Activated T-cell treated with anti-CD3 and anti-CD28 coated beads, Interleukin-2, amount 50 U/mL, for 72 hours (primary cell): Measurements from ENCODE around the gene IL22RA1. TPM values are rescaled to one million over a fixed set of nuclear protein-coding genes. Genes with fewer than 3 reads are reported as not detected.

Experiments
- ATAC-seq, 2 donors: fragments of 150-1000 bp; cut with Tn5 transposase; replicated peaks in 1 of 2; 2 replicates each; pipeline ENCODE4 v1.10.0; 2021; ENCODE audit warnings: moderate library complexity in 2 of 2, mild to moderate bottlenecking in 1 of 2
- DNase-seq, 2 donors: peaks; one replicate each; pipeline ENCODE4 v3.0.0; 2021 to 2022; ENCODE audit warnings: mixed read lengths in 1 of 2
- H3K27ac Mint-ChIP-seq: one replicate; pipeline ENCODE4 v1.8.0; 2022; ENCODE audit warnings: mild to moderate bottlenecking, moderate library complexity, mixed read lengths
- H3K27me3 Mint-ChIP-seq: one replicate; pipeline ENCODE4 v1.8.0; 2022; ENCODE audit warnings: low read depth, mixed read lengths
- H3K36me3 Mint-ChIP-seq, 2 donors: one replicate each; pipeline ENCODE4 v1.8.0; 2022; ENCODE audit warnings: mixed read lengths in 2 of 2, mild to moderate bottlenecking in 1 of 2; ENCODE audit not compliant: insufficient read depth in 2 of 2
- H3K4me1 Mint-ChIP-seq: one replicate; pipeline ENCODE4 v1.8.0; 2022; ENCODE audit warnings: low read depth, mixed read lengths
- H3K4me3 Mint-ChIP-seq, 2 donors: one replicate each; pipeline ENCODE4 v1.8.0; 2022; ENCODE audit warnings: mild to moderate bottlenecking in 2 of 2, mixed read lengths in 2 of 2, moderate library complexity in 2 of 2
- H3K9me3 Mint-ChIP-seq, 2 donors: one replicate each; pipeline ENCODE4 v1.8.0; 2022; ENCODE audit warnings: mixed read lengths in 2 of 2
- total RNA-seq, 2 donors: library from RNA; stranded (reverse); gene quantifications; one replicate each; pipeline ENCODE4 v1.2.3, GENCODE V29; 2022

The IL22RA1 gene
- total RNA-seq, 2 donors from 2014 or later = not detected

DNA sequence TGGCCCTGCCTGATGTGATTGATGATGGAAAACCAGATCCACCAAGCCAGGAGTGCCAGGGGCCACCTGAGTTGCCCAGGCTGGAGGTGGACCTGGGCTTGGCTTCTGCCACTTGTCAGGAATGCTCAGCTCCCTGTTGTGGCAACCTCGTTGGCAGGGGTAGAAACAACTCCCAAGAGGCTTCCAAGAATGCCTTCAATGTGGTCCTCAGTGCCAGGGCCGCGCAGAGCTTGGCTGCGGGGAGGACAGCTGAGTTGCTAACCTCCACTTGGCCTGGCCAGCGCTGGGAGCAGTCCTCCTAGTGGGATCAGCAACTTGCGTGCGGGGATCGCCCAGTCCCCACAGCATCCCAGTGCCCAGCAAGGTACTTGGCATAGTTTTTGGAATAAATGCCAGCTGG, 40.0 kb downstream of the IL22RA1 start:
- no peak for ATAC-seq
- no peak overlapping the region for H3K4me3 Mint-ChIP-seq
- no peak for DNase-seq
- no peaks in the 10 kb centered on the region for H3K27me3 Mint-ChIP-seq
- H3K9me3 Mint-ChIP-seq = no peaks in the 10 kb centered on the region
- H3K27ac Mint-ChIP-seq = no peak overlapping the region
- no peaks in the 10 kb centered on the region for H3K4me1 Mint-ChIP-seq
- H3K36me3 Mint-ChIP-seq = no peaks in the 10 kb centered on the region

DNA sequence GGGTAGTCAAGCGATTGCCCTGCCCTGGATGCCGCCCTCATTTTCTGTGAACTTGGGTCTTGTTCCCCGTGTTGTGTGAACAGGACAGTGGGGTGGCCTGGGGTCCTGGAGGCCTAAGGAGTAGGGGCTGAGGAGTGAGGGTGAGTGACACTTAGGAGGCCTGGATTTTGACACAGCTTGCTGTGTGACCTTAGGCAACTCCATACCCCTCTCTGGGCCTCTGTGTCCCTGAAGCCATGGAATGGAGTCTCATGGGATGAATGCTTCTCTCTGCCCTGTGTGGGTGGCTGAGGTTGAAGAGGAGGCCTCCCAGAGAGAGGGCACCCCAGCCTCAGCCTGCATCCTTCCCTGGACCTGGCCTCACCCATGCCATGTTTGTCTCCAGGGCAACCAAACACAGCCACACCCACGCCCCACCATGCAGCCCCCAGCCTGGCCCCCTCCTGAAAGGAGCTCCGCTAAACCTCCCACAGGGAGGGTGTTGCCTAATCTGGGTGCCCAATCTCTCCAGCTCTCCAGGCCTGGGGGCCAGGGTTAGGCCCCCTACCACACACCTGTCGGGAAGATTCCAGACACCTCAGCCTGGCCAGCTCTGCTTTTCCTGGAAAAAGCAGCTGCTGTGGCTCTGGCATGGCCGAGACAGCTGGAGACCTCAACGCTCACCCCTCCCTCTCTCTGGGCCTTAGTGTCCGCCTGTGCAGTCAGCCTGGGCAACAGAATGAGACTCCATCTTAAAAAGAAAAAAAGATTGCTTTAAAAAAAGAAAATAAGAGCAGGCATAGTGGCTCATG, 40.9 kb downstream of the IL22RA1 start:
- no peak overlapping the region for H3K4me3 Mint-ChIP-seq
- H3K4me1 Mint-ChIP-seq = no peaks in the 10 kb centered on the region
- ATAC-seq (no peak), DNase-seq (no peak)
- H3K27me3 Mint-ChIP-seq = no peaks in the 10 kb centered on the region
- H3K36me3 Mint-ChIP-seq = no peaks in the 10 kb centered on the region
- no peak overlapping the region for H3K27ac Mint-ChIP-seq
- H3K9me3 Mint-ChIP-seq = no peaks in the 10 kb centered on the region

DNA sequence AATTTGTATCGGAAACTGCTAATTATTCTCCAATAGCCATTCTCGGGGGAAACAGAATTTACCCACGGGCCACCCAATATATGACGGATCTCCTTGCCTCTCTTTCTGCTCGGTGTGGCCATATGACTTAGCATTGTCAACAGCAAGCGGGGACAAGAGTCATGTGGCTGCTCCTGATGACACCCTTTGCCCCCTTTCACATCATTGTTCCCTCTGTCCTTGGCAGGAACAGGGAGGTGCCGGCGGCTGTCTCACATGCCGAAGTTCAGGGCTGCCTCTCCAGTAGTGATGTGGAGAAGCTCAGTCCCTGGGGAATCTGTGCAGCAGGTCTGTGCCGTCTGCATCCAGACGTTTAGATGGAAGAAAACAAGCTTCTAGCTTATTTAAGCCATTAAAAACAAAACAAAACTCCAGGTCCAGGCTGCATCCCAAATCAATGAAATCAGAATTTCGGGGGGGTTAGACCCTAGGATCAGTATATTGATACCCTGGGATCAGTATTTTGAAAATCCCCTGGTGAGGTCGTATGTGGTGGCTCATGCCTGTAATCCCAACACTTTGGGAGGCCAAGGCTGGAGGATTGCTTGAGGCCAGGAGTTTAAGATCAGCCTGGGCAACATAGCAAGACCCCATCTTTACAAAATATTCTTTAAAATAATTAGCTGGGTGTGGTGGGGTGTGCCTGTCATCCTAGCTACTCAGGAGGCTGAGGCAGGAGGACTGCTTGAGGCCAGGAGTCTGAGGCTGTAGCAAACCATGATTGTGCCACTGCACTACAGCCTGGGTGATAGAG, 41.8 kb downstream of the IL22RA1 start:
- Mint-ChIP-seq H3K9me3 (no peaks in the 10 kb centered on the region), H3K36me3 (no peaks in the 10 kb centered on the region), H3K4me1 (no peaks in the 10 kb centered on the region), H3K27ac (no peak overlapping the region), H3K27me3 (no peaks in the 10 kb centered on the region), H3K4me3 (no peak overlapping the region)
- DNase-seq = no peak
- no peak for ATAC-seq

DNA sequence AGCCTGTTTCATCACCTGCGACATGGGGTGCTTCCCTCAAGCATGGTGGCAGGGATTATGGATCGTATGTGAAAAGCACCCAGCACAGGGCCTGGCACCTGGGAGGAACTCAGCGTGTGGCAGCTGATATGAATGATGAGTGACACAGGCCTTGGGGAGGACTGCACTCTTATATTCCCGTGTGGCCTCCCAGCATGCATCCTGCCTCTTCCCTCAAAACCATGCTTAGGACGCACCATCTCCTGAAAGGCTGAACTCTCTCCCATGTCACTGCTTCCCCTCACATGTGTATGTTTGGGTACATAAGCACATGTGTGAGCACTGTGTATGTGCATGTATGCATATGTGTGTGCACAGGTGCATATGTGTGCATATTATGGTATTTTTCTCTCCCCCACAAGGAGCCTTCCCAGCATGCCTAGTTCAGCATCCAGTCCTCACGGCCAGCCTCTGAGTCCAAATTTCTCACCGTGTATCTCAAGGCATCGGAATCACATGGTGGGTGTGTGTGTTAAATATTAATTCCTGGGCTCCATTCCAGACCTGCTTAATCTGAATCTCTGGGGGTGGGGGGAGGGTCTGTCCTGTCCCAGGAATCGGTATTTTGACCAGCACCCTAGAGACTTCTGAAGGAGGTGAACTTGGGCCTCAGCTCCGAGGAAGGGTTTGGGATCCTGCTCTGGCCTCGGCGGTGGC, 43.8 kb downstream of the IL22RA1 start:
- Mint-ChIP-seq H3K36me3 (no peaks in the 10 kb centered on the region), H3K4me1 (no peaks in the 10 kb centered on the region), H3K27ac (no peak overlapping the region), H3K27me3 (peaks cover 4% of the 10 kb centered on the region), H3K9me3 (no peaks in the 10 kb centered on the region), H3K4me3 (no peak overlapping the region)
- DNase-seq (no peak), ATAC-seq (no peak)

DNA sequence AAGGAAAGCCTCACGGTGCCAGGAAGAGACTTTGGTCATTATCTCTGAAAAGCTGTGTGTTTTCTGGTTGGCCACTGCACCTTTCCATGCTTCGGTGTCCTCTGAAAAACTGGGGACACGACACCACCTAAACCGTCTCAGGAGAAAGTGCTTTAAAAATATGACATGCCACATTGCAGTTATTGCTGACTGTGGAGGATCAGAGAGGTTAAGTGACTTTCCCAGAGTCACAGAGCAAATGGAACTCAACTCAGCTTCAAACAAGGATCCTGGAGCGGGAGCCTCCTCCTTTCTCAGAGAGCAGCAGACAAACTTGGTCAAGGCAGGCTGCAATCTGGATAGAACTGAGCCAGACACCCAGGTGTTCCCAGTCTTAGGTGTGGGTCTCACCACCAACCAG, 44.8 kb downstream of the IL22RA1 start:
- ATAC-seq = no peak
- Mint-ChIP-seq H3K4me3 (no peak overlapping the region), H3K36me3 (no peaks in the 10 kb centered on the region)

DNA sequence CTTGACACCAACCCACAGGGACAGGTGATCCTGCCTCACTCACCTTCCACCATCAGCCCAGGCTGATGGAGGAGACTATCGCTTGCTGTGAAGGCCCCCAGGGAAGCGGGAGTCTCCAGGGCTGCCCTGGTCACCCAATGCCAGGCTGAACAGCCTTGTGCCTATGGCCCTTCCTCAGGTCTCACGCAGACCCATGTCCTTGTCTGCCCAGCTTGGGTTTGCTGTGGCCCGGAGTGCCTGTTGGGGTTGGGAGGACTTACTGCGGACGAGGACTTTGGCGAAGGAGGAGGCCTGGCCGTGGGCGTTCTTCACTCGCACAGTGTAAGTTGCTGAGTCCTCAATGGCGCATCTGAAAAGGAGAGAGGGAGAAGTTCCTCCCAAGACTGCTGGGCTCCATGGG, 45.3 kb downstream of the IL22RA1 start:
- DNase-seq (no peak), ATAC-seq (no peak)
- Mint-ChIP-seq H3K36me3 (no peaks in the 10 kb centered on the region), H3K27ac (no peak overlapping the region), H3K27me3 (peaks cover 4% of the 10 kb centered on the region), H3K9me3 (no peaks in the 10 kb centered on the region), H3K4me1 (no peaks in the 10 kb centered on the region), H3K4me3 (no peak overlapping the region)

More for the DNA sequence above, 44.8 kb downstream of the IL22RA1 start:
- Mint-ChIP-seq H3K9me3 (no peaks in the 10 kb centered on the region), H3K27ac (no peak overlapping the region), H3K4me1 (no peaks in the 10 kb centered on the region), H3K27me3 (peaks cover 4% of the 10 kb centered on the region)
- no peak for DNase-seq

DNA sequence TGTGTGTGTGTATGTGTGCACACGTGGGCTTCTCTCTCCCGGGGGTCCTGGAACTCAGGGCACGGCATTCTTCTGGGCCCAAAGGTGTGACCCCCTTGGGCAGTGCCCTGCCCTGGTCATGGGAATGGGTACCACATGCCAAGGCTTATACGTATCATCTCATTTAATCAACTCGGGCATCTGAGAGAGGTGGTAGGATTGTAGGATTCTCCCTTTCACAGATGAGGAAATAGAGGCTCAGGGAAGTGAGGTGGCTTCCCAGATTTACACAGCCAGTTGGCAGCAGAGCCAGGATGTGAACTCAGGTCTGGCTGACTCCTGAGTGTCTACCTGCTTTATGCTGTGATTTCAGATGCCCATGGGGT, 46.2 kb downstream of the IL22RA1 start:
- no peaks in the 10 kb centered on the region for H3K4me1 Mint-ChIP-seq
- no peaks in the 10 kb centered on the region for H3K36me3 Mint-ChIP-seq
- no peaks in the 10 kb centered on the region for H3K9me3 Mint-ChIP-seq
- H3K27ac Mint-ChIP-seq = no peak overlapping the region
- H3K27me3 Mint-ChIP-seq = peaks cover 4% of the 10 kb centered on the region
- no peak for ATAC-seq
- no peak for DNase-seq
- H3K4me3 Mint-ChIP-seq = no peak overlapping the region

DNA sequence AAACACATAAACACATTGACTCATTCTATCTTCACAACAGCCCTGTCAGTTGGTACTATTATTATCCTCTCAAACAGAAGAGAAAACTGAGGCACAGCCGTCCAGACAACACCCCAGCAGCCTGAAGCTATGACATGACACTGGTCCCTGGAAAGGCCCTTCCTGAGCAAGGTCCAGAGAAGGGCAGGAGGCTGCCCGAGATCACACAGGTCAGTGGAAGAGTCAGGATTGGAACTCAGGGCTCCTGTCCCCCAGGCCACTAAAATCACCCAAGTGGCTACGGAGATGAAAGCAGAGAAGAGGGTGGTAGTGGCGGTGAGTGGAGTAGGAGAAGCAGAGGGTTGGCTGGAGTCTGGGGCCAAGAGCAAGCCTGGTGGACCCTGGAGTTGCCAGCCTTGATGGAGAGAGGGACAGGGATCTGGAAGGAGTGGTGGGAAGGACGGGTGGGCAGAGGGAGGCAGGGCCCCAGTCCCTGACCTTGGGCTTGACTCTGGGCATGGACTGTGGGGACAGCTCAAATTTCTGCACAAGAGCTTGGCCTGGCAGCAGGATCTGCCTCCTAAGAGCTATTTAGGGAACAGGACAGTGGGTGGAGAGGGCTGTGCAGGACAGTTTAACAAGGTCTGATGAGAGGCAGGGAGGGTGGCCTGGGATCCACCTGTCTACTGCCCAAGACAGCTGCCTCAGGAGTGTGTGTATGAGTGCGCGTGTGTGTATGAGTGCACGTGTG, 46.8 kb downstream of the IL22RA1 start:
- Mint-ChIP-seq H3K9me3 (no peaks in the 10 kb centered on the region), H3K4me1 (no peaks in the 10 kb centered on the region), H3K36me3 (no peaks in the 10 kb centered on the region), H3K27me3 (peaks cover 4% of the 10 kb centered on the region), H3K4me3 (no peak overlapping the region), H3K27ac (no peak overlapping the region)
- no peak for DNase-seq
- ATAC-seq = no peak

DNA sequence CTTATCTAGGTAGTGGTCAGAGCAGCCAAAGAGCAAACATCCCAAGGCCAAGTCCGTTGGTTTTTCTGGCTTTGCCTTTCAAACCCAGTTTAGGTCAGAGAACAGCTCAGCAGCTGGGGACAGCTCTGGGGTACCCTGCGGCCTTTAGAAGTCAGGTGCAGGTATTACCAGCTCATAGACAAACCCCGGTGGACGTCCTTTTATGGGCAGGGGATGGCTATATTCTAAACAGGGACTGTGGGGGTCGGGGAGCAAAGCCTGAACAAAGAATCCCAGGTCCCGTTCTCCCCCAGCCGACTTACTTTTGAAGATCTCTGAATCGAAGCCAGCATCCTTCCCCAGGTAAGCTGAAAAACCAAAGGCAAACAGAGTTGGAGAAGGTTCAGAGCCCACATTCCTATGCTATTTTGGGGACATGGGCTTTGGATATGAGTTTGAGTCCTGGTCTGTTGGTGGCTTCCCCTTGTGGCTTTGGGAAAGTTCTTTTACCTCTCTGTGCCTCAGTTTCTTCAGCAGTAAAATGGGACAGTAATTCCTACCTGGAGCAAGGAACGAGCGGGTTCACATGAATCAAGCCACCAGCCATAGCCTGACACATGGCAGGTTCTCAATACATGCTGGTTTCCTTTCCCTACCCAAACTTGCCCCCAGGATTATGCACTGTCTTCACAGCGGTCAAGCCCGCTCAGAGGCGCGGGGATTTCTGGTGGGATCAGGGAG, 47.6 kb downstream of the IL22RA1 start:
- no peaks in the 10 kb centered on the region for H3K9me3 Mint-ChIP-seq
- no peaks in the 10 kb centered on the region for H3K36me3 Mint-ChIP-seq

DNA sequence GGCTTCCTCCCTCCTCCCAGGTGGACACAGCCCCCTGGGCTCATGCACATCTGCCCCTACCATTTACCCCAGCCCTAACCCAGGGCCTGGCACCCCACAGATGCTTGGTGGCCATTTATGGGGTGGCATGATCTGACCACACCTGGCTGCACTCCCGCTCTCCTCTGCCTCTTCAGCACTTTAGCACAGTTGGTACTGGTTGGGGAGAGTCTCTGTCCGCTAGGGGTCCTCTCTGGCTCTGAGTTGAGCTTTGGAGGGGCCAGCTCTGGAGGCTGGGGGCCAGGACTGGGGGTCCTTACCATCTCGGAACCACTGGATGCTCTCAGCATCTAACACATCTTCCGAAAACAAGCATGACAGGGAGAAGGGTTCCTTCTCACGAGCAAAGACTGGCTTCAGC, 48.4 kb downstream of the IL22RA1 start:
- Mint-ChIP-seq H3K36me3 (no peaks in the 10 kb centered on the region), H3K27me3 (peaks cover 4% of the 10 kb centered on the region), H3K4me3 (no peak overlapping the region), H3K4me1 (no peaks in the 10 kb centered on the region), H3K27ac (no peak overlapping the region), H3K9me3 (no peaks in the 10 kb centered on the region)
- DNase-seq (no peak), ATAC-seq (no peak)

More for the DNA sequence above, 47.6 kb downstream of the IL22RA1 start:
- ATAC-seq (no peak), DNase-seq (no peak)
- Mint-ChIP-seq H3K27ac (no peak overlapping the region), H3K4me1 (no peaks in the 10 kb centered on the region), H3K4me3 (no peak overlapping the region), H3K27me3 (peaks cover 4% of the 10 kb centered on the region)

DNA sequence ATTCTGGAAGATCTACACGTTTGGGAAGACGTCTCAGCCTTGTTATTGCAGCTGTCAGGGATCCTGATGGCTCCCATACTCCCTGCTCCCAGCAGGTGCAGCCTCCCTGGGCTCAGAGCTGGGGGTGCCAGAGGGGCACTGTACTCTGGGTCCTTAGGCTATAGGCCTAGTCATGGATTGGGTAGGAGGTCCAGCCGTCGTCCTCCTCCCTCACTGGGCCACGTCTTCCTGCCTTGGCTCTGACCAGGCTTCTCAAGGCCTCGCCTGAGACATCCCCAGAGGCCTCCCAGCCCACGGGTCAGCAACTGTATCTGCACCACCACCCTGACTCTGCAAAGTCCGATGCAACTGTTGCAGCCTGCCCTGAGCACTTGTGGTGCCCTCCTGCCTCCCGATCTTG, 49.2 kb downstream of the IL22RA1 start:
- ATAC-seq = no peak
- Mint-ChIP-seq H3K27me3 (peaks cover 4% of the 10 kb centered on the region), H3K27ac (no peak overlapping the region), H3K4me3 (no peak overlapping the region), H3K9me3 (no peaks in the 10 kb centered on the region), H3K4me1 (no peaks in the 10 kb centered on the region), H3K36me3 (no peaks in the 10 kb centered on the region)
- DNase-seq = no peak

DNA sequence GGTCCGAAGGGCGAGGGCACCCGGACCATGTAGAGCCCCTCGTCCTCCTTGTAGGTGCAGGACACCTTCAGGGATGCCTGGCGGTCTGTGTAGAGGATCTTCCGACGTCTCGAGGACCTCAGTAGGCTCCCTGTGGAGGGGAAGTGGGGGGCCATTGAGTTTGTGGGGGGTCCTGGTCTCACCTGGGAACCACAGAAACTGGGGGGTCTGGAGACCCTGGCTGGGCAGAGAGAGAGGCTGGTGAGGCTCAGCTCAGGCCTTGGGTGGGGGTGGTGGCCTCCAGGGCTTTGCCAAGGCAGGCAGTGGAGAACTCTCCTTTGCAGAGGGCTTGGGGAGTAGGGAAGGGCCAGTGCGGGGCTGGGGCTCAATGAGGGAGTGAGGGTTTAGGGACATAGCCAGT, 50.0 kb downstream of the IL22RA1 start:
- H3K27ac Mint-ChIP-seq = no peak overlapping the region
- no peaks in the 10 kb centered on the region for H3K9me3 Mint-ChIP-seq
- no peak overlapping the region for H3K4me3 Mint-ChIP-seq
- no peaks in the 10 kb centered on the region for H3K36me3 Mint-ChIP-seq
- ATAC-seq (no peak), DNase-seq (no peak)
- H3K4me1 Mint-ChIP-seq = no peaks in the 10 kb centered on the region
- H3K27me3 Mint-ChIP-seq = peaks cover 4% of the 10 kb centered on the region
